COR-L47 (cell line): ENCODE results near the gene TRAK1.

ENCODE experiments used
- DNase-seq: peaks from one replicate; lab custom pipeline; 2025; lab: John Stamatoyannopoulos, UW

Gene TRAK1

DNA sequence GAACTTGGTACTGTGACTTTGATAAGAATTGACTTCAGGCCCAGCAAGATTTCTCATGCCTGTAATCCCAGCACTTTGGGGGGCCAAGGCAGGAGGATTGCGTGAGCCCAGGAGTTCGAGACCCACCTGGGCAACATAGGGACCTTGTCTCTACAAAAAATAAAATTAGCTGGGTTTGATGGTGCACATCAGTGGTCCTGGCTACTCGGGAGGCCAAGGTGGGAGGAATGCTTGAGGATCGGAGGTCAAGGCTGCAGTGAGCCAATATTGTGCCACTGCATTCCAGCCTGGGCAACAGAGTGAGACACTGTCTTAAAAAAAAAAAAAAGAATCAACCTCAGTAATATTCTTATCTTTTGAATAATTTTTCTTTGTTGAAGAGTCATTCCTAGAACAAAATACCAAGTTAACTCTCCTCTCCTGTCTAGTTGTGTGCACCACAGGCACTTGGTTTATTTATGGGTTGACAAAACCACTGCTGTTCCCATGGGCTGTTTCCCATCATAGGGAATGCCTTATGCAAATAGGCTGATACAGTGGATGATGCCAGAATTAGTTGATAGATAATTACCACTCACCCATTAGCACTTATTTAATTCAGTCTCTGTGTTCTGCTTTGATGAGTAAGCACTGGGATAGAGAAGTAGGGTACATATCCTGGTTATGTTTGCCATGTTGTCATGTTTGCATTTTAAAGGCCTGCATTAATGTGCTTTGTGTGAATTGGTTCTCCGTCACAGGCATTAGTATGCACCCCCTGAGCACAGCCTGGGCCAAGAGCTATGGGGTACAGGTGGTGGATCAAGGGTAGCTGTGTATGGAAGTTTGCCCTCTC, 32.9 kb downstream of the TRAK1 start:
- DNase-seq, result no peak

DNA sequence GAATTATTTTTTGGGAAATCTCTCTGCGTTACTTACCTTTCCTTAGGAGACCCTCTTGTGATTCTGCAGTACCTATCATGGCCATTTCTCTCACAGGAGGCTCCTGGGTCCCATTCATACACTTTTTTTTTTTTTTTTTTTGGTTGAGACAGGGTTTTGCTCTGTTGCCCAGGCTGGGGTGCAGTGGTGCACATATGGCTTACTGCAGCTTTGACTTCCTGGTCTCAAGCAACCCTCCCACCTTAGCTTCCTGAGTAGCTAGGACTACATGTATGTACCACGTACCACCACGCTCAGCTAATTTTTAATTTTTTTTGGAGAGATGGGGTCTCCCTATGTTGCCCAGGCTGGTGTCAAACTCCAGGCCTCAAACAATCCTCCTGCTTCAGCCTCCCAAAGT, 36.1 kb downstream of the TRAK1 start:
- no peak for DNase-seq

DNA sequence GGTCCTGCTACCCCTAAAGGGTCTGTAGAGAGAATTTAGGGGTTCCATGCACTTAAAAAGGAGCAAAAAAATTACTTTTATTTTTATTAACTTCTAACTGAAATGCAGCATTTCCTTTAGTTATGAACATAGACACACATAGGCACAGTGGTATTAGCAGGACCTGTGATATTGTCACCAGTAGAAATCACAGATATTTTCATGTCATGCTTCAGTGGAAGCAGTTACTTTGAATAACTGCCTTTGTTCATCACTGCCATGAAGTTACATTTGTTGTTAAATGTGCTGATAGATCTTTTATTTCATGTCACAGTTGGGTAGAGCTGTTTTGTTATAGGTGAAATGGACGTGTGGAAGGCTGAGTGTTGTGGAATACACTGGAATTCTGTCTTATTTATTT, 37.4 kb downstream of the TRAK1 start:
- DNase-seq, result no peak

DNA sequence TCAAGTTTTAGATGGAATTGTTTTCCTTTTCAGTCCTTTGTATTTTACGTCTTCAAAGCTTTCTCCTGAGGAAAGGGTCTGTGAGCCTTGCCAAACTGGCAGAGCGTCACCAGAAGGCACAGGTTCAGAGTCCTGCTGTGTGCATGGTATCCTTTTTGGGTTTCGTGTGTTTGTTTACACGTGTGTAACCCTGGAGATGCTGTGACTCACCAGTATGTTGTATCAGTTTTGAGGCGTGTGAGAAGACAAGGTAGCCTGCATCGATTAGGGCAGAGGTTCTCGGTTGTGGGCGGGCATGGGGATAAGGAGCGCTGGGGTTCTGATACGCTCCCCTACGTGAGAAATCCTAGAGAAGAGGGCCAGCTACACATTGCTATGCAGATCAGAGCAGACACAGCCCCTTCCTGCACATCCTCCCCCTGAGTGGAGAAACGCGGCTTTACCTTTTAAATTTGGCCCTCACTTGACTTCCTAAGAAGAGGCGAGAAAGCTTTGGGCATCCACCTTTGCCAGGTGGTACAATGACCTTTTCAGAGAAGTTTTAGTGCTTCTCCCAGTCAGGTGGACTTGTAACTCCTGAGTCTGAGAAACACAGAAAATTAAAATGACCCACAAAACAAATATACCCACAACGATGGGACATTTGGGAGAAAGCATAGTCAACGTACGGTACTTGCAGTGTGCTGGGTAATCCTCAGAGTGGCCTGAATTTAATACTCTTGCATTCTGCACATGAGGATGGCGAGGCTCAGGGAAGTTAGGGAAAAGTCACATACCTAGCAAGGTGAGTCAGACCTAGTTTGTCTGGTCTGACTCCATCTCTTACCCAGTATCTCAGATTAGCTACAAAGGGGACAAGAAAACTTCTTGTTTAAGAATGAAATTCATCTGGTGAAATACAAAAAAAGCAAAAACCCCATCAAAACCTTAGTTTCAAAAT, 38.1 kb downstream of the TRAK1 start:
- DNase-seq, result no peak

DNA sequence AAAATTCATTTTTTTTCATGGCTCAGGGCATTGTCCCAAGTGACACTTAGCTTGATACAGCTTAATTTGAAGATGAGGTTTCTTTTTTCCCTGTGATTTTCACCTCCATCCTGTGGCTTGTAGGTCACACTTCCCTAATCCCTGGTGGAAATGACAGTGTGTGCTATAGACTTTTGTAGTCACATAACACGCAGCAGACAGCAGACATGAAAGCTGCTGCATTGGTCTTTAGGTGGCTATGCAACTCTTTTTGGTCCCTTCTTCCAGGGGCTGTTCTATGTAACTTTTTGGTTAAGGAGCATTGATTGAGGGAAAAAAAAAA, 38.8 kb downstream of the TRAK1 start:
- no peak for DNase-seq

DNA sequence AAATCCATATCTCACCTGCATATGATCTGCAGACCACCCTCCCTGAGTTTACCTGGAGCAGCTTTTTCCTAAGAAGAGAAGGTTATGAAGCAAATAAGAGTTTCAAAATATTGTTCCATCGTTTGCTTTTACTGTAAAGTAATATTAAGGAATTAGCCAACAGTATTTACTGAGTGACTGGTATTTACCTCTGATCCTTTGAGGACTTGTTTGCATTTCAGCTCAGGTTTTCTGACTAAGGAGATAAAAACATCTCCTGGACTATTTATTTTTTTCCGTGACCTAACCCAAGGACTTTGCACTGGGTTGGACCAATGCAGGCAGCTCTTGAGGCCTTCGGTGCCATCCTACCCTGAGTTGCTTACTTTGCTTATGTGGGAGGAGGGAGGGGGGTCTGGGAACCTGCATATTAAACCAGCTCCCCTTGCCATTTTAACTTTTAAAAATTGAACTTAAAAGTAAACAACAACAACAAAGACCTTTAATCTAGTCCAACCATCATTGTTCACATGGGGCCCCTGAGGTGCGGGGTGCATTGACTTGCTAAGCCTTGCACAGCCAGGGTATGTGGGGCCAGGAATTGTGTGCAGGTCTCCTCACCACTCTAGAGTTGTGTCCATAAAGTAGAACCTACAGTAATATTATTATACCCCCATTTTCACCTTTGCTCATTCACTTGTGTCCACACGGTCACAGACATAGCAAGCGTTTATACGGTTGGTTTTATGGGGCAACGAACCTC, 39.3 kb downstream of the TRAK1 start:
- DNase-seq, result no peak

DNA sequence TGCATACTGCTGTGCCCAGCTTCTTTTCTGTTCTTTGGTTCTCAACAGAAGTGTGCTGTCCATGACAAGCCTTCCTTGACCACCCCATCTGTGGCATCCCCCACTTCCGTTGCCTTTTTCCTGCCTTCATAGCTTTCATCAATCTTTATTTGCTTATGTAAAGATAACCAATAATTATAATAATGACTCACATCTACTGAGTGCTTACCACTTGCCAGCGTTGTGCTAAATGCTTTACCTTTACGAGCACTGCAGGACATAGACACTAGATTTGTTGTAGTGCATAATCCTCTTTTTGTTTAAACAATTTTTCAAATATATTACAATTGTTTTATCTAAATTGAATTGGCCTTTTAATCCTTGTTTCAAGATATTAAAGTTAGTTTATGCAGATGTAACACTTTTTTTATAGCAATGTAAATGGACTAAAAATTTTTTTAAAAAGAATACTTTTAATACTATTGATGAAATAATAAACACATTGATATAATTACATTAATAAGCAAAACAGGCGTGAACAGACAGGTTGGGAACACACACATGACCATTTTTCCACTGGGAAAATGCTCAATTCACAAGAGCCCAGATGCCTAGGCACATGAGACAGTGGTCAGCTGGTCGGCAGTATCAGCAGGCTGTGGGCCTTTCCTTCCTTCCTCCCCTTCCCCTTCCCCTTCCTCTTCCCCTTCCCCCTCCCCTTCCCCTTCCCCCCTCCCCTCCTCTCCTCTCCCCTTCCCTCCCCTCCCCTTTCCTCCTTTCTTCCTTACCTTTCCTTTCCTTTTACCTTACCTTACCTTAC, 42.5 kb downstream of the TRAK1 start:
- DNase-seq, result no peak

DNA sequence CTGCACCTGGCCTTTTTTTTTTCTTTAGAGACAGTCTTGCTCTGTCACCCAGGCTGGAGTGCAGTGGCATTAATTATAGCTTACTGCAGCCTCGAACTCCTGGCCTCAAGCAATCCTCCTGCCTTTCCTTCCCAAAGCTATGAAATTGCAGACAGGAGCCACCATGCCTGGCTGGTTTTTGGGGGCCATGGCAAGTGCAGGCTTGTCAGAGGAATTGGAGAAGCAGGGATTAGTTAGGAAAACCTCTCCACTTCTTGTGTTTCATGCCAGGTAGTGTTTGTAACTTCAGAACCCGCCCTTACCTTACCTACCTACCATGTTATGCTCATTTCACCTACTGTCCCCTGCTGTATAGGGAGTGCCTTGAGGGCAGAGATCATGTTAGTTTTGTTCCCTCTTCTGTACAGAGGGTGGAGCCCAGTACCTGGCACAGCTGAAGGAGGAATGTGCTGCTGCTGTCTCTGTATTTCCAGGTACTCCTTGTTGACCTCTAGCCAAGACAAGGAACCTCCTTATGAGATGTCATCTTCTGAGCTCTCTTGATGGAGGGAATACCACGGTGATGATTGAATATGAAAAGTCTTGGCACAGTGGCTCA, 43.8 kb downstream of the TRAK1 start:
- DNase-seq, result no peak

DNA sequence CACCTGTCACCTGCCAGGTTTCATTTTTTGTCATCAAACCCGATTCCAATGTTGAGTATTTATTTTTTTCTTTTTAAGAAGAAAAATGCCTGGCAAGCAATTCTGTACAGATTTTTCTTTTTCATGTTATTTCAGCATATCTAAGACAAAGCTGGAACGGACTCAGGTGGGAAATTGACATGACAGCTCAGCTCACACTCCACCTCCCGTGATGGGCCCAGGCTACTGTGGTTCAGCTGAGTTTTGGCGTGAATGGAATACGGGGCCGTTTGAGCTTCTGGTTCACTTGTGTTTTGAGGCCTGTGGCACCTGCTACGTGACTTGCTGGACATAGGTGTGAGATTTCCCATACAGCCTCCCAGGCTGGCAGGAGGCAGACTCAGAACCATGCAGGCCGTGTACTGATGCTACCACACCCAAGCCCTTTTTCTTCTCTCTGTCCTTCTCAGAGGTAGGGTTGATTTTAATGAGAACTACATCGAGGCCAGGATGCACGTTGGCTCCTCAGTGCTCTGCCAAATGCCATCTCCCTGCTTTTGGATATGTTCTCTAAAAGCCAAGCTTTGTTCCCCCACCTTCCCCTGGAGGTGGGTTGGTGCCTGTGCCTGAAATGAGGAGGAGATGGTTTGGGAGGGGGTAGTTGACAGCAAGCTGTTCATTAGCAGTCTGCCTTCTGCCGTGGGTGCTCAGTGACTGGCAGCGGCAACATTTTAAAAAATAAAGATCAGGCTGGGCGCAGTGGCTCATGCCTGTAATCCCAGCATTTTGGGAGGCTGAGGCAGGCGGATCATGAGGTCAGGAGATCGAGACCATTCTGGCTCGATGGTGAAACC, 48.7 kb downstream of the TRAK1 start:
- DNase-seq, result no peak

DNA sequence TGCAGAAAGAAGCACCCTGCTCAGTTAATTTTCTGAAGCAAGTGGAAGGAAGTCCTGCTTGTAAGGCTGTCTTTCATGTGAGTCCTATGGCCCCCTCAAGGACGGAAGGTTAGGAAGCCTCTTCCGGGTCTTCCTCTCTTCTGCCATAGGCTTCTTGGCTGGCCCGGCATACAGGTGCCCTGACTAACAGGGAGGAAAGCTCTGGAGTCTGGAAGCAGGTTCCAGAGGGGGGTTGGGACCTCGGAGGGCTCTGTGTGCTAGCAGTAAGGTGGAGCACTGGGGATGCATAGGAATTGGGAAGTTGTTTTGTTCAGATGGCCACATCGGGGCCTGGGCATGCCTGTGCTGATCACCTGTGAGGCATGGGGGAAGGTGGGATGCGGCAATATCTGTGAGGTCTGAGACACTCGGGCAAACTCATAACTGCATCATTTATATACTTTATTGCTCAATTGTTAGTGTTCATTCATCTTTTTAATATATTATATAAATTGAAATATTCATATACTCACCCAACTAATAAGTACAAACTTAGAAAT, 49.6 kb downstream of the TRAK1 start:
- no peak for DNase-seq

DNA sequence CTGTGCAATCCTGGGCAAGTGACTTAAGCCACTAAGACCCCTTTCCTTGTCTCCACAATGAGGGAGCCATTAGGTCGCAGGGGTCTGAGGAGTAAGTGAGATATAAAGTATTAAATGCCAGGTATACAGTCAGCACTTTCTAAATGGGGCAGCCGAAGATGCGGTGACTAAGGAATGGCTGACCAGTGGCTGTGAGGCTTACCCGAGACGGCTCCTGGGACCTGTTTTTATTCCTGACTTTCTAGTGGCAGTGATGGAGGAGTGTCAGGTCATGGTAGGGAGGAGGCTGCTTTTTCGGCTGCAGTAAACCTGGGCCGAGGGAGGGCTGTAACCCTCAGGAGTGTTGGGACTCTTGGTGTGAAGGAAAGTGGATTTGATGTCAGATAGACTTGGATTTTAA, 52.3 kb downstream of the TRAK1 start:
- no peak for DNase-seq

DNA sequence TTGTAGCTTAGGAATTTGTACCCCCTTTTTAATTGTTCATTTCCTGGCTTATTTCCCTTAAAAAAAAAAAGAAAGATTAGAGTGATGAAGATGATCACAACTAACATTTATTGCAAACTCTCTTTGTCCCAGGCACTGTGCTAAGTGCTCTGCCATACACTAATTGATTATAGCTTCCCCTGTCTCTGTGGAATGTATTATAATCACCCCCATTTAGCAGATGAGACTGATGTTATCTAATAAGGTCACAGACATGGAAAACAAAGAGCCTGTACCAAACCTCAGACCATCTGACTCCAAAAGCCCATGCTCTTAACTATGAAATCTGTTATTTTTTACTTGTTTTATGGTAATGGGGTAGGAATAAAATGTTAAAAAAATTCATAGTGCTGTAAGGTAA, 53.1 kb downstream of the TRAK1 start:
- DNase-seq, result no peak

DNA sequence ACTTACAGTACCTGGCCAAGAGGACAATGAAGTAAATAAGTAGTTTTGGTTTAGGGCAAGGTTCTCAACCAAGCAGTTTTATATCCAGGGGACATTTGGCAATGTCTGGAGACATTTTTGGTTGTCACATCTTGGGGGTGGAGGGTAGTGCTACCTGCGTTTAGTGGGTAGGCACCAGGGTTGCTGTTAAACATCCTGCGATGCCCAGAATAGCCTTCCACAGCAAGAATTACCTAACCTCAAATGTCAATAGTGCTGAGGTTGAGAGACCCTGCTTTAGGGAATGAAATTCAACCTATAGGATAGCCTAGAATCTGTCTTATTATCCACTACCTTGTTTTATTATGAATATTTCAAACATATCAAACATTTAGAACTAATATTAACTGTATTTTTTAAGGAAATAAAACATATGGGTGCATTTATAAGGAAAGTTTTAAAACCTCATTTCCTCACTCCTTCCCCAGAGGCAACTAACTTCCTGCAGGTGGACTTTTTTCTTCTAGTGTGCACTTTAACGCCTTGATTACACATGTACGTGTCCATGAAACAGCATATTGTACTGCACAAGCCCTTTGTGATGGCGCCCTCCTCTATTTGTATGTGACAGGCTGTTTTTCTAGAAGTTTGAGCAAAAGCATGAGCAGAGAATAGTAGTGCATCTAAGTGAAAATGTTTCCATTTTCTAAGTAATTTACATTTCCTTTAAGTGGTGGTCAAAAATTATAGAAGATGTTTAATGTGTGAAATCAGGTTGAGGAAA, 57.1 kb downstream of the TRAK1 start:
- no peak for DNase-seq

DNA sequence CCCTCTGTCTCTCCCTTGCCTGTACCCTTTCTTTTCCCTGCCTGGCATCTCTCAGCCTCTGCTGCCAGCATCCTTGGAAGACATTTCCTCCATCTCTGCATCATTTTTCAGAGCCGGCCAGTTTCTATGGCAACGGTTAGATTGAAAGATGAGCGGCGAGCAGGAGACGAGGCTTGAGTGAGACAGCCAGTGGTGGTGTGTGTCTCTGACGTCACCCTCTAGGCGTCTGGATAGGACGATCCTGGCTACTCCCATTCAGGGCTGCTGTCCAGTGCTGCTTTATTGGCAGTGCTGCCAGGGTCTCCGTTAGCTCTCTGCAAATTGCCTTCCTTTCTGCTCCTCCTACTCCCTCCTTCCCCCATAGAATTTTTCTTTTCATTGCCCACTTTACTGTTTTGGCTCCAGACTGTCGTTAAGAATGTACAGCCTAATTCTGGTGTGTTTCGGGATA, 57.9 kb downstream of the TRAK1 start:
- peak; percentile 71 for DNase-seq

DNA sequence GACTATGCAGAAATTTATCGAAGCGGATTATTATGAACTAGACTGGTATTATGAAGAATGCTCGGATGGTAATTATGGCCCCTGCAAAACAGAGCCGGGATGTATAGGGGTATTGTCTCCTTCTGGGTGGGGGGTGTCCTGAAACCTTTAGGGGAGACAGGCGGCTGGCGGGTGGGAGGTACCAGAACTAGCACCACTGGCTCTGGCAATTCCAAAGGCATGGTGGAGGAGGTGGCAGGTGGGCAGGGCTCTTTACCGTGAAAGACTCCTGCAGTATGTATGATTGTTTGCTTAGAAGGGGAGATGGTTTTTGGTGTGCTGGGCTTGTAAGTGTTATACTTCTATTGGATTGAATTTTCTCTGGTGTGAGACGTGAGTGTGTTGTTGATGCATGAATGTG, 58.4 kb downstream of the TRAK1 start:
- no peak for DNase-seq

DNA sequence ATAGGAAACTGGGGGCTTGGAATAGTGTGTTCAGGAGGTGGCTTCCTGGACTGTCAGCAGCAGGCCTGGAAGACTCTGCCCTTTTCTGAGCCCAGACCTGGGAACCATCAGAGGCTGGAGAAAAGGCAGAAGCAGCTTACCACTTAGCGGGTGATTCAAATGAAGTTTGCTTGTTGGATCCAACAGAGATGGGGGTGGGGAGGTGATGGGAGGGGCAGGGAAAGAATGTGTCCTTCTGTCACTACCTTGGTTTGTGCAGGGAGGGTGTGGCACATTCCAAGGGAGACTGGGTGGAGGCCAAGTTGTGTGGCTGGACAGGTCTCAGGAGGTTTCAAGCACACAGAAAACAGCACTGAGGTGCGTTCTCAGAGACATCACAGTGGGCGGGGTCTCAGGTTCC, 58.8 kb downstream of the TRAK1 start:
- no peak for DNase-seq

DNA sequence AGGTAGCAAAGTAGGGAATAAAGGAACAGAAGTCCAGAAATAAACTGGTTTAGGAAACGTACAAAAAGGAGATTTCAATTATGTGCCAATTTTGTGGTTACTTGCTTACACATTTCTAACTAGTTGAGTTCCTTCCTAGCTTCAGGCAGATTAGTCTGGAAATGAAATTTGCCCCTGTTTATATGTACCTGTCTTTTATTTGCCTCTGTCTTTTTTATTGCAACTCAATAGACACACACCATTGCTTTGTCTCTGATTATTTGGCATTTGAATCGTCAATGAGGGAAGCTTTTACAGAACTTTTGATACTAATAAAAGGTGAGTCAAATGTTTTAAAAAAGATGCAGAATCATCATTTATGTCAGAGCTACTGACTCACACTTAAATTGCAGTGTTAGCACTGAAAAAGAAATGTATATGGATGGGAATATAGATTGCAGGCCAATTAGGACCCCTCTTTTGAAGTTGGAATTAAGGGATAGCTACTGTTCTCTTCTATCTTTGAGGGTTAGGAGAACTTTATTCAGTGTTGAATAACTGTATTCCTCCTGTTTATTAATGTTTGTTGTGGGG, 60.5 kb downstream of the TRAK1 start:
- DNase-seq, result no peak

DNA sequence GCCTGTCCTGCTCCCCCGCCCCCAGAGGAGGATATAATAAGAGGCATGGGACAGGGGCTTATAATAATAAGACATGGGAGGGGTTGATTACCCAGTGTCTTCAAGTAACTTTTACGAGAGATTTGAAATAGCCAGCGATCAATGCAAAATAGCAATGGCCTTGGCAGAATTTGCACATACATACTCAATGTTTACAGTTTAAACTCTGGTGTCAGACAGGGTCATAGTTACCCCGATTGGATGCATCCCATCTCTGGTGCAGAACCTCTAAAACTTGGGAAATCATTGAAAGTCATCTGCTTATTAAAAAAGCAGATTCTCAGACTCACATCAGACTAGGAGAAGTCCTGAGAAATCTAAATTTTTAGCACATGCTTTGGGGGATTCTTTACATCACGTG, 61.0 kb downstream of the TRAK1 start:
- DNase-seq, result no peak

DNA sequence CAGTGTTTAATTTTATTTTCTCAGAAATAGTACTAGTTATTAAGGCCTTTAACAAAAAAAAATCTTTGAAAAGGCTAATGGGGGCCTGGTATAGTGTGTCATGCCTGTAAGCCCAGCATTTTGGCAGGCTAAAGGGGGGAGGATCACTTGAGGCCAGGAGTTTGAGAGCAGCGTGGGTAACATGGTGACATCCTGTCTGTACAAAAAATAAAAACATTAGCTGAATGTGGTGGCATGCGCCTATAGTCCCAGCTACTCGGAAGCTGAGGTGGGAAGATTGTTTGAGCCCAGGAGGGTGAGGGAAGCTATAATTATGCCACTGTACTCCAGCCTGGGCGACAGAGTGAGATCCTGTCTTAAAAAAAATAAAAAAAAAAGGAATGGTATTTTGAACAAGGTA, 61.9 kb downstream of the TRAK1 start:
- no peak for DNase-seq
